ENCODE results near the gene RC3H2.
"Not testable (repeated sequence)": the region's sequence is repeated elsewhere in the genome, so short reads cannot be mapped to it uniquely, and the experiment has no call there.

- TF ChIP-seq POLR2A (IDR thresholded peaks at IDR 0.05; ENCODE audit: insufficient read depth in 1 of 2, low read depth in 2 of 2, low read length in 2 of 2); SMARCC2 (IDR thresholded peaks at IDR 0.05); ZKSCAN5 (CRISPR knock-in tag; IDR thresholded peaks at IDR 0.05); KLF11 (CRISPR knock-in tag; IDR thresholded peaks at IDR 0.05): not testable (repeated sequence)
These were observed 66.7 kb downstream of the RC3H2 start for GRCh38 chr9:122838441-122838840.
